ENCODE data around the gene HIRIP3.

GRCh38 chr16:29983420-29984136 is 11.8 kb downstream of the HIRIP3 start:
- TF ChIP-seq, protein P1, sequence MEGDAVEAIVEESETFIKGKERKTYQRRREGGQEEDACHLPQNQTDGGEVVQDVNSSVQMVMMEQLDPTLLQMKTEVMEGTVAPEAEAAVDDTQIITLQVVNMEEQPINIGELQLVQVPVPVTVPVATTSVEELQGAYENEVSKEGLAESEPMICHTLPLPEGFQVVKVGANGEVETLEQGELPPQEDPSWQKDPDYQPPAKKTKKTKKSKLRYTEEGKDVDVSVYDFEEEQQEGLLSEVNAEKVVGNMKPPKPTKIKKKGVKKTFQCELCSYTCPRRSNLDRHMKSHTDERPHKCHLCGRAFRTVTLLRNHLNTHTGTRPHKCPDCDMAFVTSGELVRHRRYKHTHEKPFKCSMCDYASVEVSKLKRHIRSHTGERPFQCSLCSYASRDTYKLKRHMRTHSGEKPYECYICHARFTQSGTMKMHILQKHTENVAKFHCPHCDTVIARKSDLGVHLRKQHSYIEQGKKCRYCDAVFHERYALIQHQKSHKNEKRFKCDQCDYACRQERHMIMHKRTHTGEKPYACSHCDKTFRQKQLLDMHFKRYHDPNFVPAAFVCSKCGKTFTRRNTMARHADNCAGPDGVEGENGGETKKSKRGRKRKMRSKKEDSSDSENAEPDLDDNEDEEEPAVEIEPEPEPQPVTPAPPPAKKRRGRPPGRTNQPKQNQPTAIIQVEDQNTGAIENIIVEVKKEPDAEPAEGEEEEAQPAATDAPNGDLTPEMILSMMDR (IDR thresholded peaks at IDR 0.05) = no peak
- no peak for TF ChIP-seq POLR2A (IDR thresholded peaks at IDR 0.05)
